GM21619 (cell line): ENCODE results near the gene MLLT11.

Experiments
- ATAC-seq: cut with Tn5 transposase; IDR thresholded peaks from one replicate; pipeline ENCODE4 v1.9.1; 2021; ENCODE audit not compliant: unreplicated experiment

Gene MLLT11, protein sequence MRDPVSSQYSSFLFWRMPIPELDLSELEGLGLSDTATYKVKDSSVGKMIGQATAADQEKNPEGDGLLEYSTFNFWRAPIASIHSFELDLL

DNA sequence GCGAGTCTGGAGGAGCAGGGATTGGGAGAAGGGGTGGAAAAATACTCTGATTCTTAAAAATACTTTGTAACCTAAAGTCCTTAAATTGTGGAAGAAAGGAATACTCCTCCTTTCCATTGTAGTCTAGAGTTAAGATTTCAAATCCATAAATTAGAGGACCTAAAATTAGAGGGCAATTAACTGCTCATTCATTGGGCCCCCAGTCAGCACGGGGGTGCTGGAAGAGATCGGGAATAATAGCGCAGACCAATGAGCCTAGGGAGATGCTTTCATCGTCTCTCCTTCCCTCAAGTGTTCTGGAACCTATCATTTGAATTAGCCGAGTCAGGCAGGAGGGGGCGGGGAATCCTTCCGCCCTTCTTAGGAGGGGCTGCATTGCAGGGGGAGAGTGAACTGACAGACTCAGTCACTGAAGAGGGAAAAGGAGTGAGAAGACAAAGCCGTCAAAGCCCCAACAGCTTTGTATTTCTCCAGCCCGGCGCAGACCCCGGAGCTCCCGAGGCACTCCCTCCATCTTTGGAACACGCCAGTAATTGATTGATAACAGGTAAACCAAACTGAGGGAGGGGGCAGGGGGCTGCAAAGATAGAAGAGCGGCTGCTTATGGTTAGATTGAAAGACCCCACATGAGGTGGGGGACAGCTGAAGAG, at the start of gene MLLT11:
MLLT11 (plus strand) TSS at position 391 of the 650 bp plus-strand sequence. CDS start 6,828 bp downstream, outside the sequence.
- no peak for ATAC-seq

GRCh38 chr1:151011154-151011850, 48.9 kb upstream of the MLLT11 start:
- ATAC-seq = no peak

- ATAC-seq = no peak
Observed at GRCh38 chr1:151012684-151013471, 47.3 kb upstream of the MLLT11 start.

DNA sequence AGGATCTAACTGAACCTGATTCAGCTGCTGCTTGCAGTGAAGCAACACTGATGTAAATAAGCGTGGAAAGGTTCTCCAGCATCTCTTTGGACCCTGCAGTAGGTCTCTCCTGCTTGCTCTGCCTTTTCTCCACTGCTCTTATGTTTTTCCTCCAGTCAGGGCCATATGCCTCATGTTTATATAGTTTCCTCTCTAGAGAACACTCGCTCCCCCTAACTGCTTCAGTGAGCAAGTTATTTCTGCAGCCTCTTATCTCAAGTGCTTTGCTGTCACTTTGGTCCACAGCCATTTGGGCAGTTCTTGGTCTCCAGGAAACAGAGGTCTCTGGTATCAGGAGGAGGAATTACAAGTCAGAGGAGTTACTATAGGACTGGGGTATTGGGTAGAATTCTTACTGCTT, 46.7 kb upstream of the MLLT11 start:
- no peak for ATAC-seq

GRCh38 chr1:151024540-151025146, 35.6 kb upstream of the MLLT11 start:
- no peak for ATAC-seq

DNA sequence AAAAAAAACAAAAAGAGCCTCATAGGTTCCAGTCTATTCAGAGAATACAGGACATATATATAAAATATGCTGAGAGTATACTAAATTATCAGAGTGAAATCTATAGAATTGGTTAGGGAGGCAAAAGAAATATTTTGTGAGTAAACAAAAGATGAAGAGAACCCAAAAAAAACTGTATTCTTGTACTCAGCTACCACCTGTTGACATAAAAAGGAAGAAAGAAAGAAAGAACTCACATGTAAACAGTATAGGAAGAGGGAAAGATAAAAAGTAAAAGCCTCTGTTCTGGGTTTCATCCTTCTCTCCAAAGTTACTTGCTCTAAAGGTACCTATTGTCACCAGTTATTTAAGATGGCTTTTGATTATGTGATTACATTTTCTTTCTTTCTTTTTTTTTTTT, 33.7 kb upstream of the MLLT11 start:
- no peak for ATAC-seq

DNA sequence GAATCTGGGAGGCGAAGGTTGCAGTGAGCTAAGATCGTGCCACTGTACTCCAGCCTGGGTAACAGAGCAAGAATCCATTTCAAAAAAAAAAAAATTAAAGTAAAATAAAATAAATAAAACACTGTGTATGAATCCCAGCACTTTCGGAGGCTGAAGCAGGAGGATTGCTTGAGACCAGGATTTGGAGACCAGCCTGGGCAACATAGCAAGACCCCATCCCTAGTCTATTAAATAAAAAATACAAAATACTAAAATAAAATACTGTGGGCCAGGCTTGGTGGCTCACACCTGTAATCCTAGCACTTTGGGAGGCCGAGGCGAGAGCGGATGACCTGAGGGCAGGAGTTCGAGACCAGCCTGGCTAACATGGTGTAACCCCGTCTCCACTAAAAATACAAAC, 28.0 kb upstream of the MLLT11 start:
- no peak for ATAC-seq

GRCh38 chr1:151035167-151035566, 25.0 kb upstream of the MLLT11 start:
- no peak for ATAC-seq

GRCh38 chr1:151036356-151036755, 23.8 kb upstream of the MLLT11 start, which contains the start of gene BNIPL:
BNIPL (plus strand) TSS chr1:151036586; CDS start chr1:151036726, 140 bp downstream.
- no peak for ATAC-seq

DNA sequence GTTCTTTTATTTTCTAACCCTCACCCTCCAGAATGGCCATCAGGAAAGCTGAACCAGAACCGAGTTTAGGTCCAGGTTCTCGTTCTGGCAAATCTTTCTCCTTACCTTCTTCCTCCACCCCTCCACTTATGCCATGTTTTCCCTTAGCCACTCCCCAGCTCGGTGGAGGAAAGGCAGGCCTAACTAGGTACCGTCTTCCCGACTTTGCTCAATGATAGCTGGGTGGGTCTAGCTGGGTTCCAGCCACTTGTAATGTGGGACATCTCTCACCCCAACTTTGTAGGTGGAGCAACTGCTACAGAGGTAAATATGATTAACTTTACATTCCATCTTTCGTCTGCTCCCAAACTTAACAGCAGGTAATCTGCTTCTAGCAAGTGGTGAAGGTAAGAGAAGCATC, 23.2 kb upstream of the MLLT11 start:
- ATAC-seq = no peak

DNA sequence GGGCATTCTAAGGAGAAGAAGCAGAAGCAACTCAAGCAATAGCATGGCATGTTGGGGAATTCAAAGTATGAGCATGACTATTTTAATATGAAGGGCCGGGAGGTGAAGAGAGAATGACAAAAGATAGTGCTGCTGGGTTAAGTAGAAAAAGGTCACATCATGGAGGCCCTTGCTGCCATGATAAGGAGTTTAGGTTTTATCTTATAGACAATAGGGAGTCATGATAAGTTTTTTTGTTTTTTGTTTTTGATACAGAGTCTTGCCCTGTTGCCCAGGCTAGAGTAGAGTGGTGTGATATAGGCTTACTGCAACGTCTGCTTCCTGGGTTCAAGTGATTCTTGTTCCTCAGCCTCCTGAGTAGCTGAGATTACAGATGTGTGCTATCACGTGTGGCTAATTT, 20.7 kb upstream of the MLLT11 start:
- ATAC-seq = no peak

DNA sequence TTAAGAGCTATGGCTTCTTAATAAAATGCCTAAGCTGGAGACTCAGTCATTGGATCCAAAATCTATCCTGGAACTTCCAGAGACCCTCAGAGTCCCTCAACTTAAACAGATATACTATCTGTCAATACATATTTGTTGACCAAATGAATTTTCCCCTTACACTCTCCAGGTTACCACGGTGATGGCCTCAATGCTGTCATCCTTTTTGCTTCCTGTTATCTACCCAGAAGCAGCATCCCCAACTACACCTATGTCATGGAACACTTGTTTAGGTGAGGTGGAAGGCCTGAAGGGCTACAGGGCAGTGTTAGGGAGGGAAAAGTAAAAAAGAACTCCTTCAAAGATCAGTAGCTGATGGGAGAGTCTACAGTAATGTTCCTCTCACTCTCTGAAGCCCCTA, 17.0 kb upstream of the MLLT11 start:
- ATAC-seq = no peak

- ATAC-seq = peak; percentile 41
Observed at GRCh38 chr1:151047591-151047924, 12.6 kb upstream of the MLLT11 start, which contains the start of gene C1orf56. C1orf56 (plus strand) TSS chr1:151047751; CDS start chr1:151047848, 97 bp downstream.

DNA sequence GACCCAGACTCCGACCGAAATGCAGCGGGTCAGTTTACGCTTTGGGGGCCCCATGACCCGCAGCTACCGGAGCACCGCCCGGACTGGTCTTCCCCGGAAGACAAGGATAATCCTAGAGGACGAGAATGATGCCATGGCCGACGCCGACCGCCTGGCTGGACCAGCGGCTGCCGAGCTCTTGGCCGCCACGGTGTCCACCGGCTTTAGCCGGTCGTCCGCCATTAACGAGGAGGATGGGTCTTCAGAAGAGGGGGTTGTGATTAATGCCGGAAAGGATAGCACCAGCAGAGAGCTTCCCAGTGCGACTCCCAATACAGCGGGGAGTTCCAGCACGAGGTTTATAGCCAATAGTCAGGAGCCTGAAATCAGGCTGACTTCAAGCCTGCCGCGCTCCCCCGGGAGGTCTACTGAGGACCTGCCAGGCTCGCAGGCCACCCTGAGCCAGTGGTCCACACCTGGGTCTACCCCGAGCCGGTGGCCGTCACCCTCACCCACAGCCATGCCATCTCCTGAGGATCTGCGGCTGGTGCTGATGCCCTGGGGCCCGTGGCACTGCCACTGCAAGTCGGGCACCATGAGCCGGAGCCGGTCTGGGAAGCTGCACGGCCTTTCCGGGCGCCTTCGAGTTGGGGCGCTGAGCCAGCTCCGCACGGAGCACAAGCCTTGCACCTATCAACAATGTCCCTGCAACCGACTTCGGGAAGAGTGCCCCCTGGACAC, 12.1 kb upstream of the MLLT11 start:
- peak; percentile 60 for ATAC-seq

- ATAC-seq = no peak
Observed at GRCh38 chr1:151048645-151049032, 11.6 kb upstream of the MLLT11 start.

- ATAC-seq = no peak
Observed at GRCh38 chr1:151049458-151049857, 10.7 kb upstream of the MLLT11 start.

GRCh38 chr1:151050051-151050688, 10.0 kb upstream of the MLLT11 start:
- ATAC-seq = no peak

GRCh38 chr1:151051356-151052009, 8.7 kb upstream of the MLLT11 start:
- no peak for ATAC-seq

DNA sequence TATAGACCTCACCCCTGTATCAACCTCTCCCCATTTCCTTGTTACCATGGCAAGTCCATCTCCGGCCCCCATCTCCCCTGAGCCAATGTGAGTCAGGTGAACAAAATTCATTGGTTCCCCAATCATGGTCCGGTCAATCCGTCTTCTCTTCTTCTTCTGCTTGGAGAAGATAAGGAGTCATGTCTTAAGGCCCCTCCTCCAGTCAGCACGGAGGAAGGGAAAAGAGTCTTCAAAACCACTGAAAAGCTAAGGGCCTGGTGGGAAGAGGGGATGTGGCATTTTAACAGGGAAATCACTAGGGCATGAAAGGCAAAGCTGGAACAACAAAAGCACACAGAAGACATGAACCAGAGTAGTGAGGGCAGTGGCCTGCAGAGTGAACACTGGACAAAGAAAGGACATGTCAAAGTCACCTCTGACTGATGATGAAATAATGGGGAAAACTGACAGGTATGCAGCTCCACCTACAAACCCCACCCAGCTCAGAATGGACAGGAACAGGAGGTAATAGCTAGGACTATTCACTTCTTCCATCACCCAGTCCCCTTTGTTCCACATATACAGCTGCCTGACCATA, 5.1 kb upstream of the MLLT11 start:
- no peak for ATAC-seq
